ENCODE measurements around the gene FKTN. TPM values are rescaled to one million over a fixed set of nuclear protein-coding genes. Genes with fewer than 3 reads are reported as not detected.

FKTN gene
- total RNA-seq, 2 donors from 2014 or later: 11.7 to 20.8 TPM

DNA sequence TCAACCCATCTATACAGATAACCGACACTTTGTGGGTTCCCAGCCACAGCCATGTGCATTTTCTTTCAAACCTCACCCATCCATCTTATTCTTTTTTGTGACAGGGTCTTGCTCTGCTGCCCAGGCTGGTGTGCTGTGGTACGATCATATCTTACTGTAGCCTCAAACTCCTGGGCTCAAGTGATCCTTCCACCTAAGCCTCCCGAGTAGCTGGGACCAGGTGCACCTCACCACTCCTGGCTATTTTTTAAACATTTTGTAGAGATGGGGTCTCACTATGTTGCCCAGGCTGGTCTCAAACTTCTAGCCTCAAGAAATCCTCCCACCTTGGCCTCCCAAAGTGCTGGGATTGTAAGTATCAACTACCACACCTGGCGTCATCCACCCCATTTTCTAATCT, 129.0 kb downstream of the FKTN start:
- H3K4me3 Mint-ChIP-seq: no peak overlapping the region
- TF ChIP-seq, protein P1, sequence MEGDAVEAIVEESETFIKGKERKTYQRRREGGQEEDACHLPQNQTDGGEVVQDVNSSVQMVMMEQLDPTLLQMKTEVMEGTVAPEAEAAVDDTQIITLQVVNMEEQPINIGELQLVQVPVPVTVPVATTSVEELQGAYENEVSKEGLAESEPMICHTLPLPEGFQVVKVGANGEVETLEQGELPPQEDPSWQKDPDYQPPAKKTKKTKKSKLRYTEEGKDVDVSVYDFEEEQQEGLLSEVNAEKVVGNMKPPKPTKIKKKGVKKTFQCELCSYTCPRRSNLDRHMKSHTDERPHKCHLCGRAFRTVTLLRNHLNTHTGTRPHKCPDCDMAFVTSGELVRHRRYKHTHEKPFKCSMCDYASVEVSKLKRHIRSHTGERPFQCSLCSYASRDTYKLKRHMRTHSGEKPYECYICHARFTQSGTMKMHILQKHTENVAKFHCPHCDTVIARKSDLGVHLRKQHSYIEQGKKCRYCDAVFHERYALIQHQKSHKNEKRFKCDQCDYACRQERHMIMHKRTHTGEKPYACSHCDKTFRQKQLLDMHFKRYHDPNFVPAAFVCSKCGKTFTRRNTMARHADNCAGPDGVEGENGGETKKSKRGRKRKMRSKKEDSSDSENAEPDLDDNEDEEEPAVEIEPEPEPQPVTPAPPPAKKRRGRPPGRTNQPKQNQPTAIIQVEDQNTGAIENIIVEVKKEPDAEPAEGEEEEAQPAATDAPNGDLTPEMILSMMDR (conservative IDR thresholded peaks at IDR 0.05): no peak
- Histone ChIP-seq H3K4me1 (ENCODE audit: control insufficient read depth, insufficient read depth, low read length) (no peaks in the 10 kb centered on the region), H3K9ac (ENCODE audit: extremely low read depth, low read length, poor library complexity, severe bottlenecking) (no peak overlapping the region), H3K27ac (ENCODE audit: low read depth, low read length) (no peak overlapping the region), H3K4me3 (ENCODE audit: low read length) (no peak overlapping the region), H3K9me3 (ENCODE audit: control insufficient read depth, low read length) (peaks cover 7% of the 10 kb centered on the region), H3K36me3 (ENCODE audit: control insufficient read depth, insufficient read depth, low read length) (no peaks in the 10 kb centered on the region), H3K27me3 (ENCODE audit: control insufficient read depth, insufficient read depth, low read length, poor library complexity, severe bottlenecking) (peaks cover 20% of the 10 kb centered on the region)
- no peak overlapping the region for H3K27ac Mint-ChIP-seq
- WGBS, 2 experiments (ENCODE audit: insufficient coverage in 1 of 2, insufficient read length in 1 of 2): 94 to 100% methylated on average over 4 of the region's 4 CpGs
- peaks cover 50% of the 10 kb centered on the region for H3K27me3 Mint-ChIP-seq (ENCODE audit: insufficient read depth)
- H3K4me1 Mint-ChIP-seq: peaks cover 14% of the 10 kb centered on the region
- H3K9me3 Mint-ChIP-seq: no peaks in the 10 kb centered on the region
- H3K36me3 Mint-ChIP-seq (ENCODE audit: low read depth): no peaks in the 10 kb centered on the region
- no peak for DNase-seq

Other genes with a start within 250 kb of the FKTN start
- 10 to 100 TPM; 13.4 to 14.3 TPM for gene FSD1L, start 110.1 kb upstream of the FKTN start, total RNA-seq
- gene TAL2, start 104.3 kb downstream of the FKTN start, total RNA-seq: 1 to 10 TPM; 4.1 to 7.0 TPM
- gene TMEM38B, start 136.4 kb downstream of the FKTN start, total RNA-seq: 10 to 100 TPM; 24.7 to 48.0 TPM

All from endodermal cell (in vitro differentiated cells).